Dermis microvascular lymphatic vessel endothelial cell (primary cell): Measurements from ENCODE around the gene SLC38A3. TPM values are rescaled to one million over a fixed set of nuclear protein-coding genes. Genes with fewer than 3 reads are reported as not detected.

ENCODE experiments used
- DNase-seq, 2 donors: peaks; one replicate each; pipeline versions ENCODE4 v3.0.0 to v3.0.0-alpha.2; 2010; ENCODE audit warnings: low read depth in 2 of 2
- total RNA-seq: library from RNA; depleted of rRNA; stranded (reverse); fragments of >200 nt; gene quantifications from 2 replicates; pipeline ENCODE4 v1.2.1, GENCODE V29; 2014

Gene SLC38A3
- total RNA-seq, 1 donor from 2014 or later: under 0.01 TPM

DNA sequence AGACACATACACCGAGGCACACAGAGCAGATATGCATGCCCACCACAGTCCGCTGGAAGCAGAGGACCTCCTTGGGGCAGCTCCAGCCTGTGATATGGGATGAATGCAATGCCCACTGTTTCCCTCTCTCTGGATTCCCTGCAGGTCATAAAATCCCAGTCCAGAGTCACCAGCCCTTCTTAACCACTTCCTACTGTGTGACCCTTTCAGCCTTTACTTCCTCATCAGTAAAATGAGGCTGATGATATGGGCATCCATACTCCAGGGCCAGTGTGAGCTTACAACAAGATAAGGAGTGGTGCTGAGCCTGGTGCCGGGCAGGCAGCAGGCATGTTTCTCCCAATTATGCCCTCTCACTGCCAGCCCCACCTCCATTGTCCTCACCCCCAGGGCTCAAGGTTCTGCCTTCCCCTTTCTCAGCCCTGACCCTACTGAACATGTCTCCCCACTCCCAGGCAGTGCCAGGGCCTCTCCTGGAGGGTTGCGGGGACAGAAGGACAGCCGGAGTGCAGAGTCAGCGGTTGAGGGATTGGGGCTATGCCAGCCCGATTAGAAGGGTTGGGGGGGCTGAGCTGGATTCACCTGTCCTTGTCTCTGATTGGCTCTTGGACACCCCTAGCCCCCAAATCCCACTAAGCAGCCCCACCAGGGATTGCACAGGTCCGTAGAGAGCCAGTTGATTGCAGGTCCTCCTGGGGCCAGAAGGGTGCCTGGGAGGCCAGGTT, 14.0 kb upstream of the SLC38A3 start, which contains the start of gene GNAT1:
Gene GNAT1, plus strand, starts transcription at position 675 of the 725 bp plus-strand sequence. CDS start 116 bp downstream, outside the sequence.
- DNase-seq: no peak

DNA sequence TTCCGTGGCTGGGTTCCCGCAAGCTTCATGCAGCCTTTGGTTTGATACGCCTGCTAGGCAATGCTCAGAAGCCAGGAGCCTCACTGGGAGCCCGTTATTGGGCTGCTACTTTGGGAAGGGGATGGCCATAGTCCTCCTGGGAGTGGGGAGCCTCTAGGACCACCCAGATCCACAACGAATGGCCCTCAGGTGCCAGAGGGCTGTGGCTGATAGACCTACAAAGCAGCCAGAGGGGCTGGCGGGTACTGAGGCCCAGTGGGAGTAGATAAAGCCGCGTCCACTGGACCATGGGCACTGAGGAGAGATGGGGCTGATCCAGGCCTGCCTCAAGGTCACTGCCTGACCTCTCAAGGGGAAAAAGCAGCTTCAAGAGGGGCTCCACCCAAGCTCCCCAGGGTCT, 12.9 kb upstream of the SLC38A3 start:
- no peak for DNase-seq

- DNase-seq: peak; percentile 37 to 62
Measured at GRCh38 chr3:50192689-50193141, 12.4 kb upstream of the SLC38A3 start.

- DNase-seq: no peak
Measured at GRCh38 chr3:50193286-50193685, 11.8 kb upstream of the SLC38A3 start.

GRCh38 chr3:50193746-50194127, 11.3 kb upstream of the SLC38A3 start:
- no peak for DNase-seq

DNA sequence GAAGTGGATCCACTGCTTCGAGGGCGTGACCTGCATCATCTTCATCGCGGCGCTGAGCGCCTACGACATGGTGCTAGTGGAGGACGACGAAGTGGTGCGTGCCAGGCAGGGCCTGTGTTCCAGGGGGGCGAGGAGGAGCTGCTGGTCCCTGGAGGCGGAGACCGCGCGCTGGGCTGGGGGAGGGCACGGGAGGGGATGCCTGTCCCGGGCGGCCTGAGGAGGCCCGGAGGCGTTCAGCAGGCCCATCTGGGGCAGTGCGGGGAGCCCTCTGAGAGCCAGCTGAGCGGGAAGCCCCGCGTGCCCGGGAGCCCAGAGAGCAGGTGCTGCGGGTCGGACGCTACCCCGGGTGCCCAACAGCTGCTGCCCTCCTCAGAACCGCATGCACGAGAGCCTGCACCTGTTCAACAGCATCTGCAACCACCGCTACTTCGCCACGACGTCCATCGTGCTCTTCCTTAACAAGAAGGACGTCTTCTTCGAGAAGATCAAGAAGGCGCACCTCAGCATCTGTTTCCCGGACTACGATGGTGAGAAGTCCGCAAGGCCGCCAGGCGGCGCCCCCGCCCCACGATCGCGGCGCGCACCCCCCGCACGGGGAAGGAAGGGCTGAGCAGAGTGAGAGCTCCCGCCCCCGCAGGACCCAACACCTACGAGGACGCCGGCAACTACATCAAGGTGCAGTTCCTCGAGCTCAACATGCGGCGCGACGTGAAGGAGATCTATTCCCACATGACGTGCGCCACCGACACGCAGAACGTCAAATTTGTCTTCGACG, 10.8 kb upstream of the SLC38A3 start:
- peak in 1 of 2 donors; percentile 66 for DNase-seq

DNA sequence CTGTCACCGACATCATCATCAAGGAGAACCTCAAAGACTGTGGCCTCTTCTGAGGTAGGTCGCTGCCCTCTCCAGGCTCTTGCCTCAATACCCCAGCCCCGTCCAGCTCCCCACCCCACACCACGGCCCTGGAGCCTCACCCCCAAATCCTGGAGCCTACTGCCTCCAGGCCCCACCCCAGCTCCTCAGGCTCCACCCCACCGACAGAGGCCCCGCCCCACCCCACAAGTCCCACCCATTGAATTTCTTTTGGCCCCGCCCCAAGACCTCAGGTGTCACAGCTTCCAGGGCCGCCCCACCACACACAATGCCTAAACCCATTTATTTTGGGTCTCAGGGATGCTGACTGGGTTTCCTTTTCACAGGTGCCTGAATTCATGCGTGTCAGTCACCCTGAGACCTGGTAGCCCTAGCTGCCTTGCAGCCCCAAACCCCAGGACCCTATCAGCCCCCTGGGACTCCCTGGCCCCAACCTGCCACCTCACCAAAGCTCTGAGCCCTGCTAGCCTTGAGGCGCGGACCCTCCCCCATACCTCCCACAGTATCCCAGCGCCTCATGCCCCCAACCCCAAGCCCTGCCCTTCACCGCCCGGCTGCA, 10.1 kb upstream of the SLC38A3 start:
- no peak for DNase-seq

DNA sequence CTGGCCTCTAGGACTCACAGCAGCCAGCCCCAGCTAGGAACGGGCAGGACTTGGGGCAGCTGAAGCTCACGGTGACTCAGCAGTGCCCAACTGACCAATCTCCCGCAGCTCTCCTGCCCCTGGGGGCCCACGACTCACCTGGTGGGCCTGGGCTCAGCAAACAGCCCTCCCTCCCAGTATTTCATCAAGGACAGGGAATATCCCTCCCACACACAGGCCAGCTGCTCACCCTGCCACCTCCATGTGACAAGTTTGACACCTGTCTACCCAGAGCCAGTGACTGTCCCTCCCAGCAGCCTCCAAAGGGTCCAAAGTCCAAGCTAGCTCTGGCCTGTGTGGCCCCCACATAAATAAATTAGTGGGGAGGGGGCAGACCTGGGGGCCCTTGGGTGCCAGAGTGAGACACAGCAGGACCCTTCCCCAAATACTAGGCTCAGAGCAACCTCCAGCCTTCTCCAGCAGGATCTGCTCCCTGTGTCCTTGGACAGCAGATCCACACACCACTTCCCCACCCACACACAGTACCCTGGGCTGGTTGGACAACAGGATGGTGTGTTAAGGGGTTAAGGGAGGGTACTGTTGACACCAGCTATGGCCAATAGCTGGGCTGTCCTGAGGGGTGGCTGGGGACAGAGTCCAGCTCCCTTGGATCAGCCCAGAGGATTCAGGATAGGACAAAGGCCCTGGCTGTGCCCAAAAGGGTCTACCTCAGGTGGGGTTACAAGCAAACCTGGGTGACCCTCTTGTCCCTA, 9.4 kb upstream of the SLC38A3 start:
- no peak for DNase-seq

GRCh38 chr3:50196253-50196801, 8.7 kb upstream of the SLC38A3 start:
- no peak for DNase-seq

DNA sequence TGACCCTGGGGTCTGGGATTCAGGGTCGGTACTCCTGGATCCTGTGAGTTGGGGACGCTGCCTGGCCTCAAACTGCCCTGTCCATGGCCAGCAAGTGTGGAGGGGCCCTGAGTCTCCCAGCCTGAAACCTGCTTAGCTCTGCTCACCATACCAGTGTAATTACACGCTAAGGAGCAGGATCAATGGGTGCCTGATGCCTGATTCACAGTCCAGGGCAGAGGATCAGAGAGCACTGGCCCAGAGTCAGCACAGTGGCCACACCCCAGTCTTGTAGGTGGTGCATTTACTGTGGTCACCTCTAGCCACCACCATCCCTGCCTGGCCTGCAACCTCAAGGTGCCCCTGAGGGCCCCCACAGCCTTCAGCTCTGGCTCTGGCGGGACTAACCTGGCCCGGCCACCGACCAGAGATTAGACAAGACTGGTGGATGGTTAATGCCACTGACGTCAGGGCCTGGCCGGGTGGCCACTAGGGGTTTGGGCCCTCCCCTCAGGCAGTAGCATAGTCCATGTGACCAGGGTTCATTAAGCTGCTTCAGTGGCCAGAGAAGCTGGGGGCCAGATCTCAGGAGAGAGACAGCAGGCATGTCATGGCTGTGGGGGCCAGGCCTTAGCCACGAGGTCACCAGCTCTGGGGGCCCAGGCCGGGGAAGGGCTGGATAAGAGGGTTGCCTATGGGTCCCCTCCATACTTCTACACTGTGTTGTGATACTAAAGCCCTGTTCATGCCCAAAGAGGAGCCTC, 3.3 kb upstream of the SLC38A3 start:
- DNase-seq: no peak

GRCh38 chr3:50202353-50203112, 2.5 kb upstream of the SLC38A3 start:
- no peak for DNase-seq

- no peak for DNase-seq
Measured at GRCh38 chr3:50203113-50203808, 1.8 kb upstream of the SLC38A3 start.

DNA sequence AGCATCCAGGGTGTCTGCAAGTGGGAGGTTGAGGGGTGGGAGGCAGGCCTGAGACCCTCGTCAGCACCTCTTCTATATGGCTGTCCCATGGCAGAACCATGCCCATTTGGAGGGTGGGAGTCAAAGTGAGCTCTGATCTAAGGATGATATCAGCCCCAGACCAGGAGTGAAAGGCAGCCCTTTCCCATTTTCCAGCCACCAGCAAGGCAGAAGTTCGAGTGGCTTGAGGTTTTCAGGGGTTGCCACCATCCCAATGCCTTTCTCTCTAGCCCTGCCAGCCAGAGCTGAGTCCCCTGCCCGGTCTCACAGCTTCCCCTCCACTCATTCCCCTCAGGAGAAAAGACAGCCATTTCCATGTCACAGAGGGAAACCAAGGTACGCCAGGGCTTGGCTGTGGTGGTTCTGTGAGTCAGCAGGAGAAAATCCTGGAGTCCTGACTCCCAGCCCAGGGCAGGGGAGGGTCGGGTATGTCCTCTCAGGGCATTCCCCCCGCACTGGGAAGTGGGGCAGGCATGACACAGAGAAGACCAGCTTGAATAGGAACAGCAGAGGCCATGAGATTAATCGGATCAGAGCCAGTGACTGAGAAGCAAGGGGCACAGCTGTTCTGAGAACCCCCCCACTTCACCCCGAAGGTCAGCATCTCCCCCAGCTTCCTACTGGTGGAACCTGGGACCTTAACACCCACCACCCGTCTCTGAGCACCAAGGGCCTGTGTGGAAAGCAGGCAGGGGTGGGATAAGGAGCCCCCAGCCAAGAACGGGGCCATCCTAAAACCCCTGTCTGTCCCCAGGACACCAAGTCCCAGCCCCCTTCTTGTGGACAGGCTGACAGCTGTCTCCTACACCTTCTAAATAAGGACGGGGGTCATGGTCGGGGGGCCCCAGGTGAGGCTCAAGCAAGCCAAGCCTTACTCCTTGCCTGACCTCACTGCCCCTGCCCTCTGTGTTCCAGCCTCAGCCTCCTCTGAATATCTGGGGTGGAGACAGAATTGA, 965 bp upstream of the SLC38A3 start:
- DNase-seq: no peak

GRCh38 chr3:50205413-50206276, 574 bp downstream of the SLC38A3 start:
- peak in 1 of 2 donors; percentile 46 for DNase-seq

DNA sequence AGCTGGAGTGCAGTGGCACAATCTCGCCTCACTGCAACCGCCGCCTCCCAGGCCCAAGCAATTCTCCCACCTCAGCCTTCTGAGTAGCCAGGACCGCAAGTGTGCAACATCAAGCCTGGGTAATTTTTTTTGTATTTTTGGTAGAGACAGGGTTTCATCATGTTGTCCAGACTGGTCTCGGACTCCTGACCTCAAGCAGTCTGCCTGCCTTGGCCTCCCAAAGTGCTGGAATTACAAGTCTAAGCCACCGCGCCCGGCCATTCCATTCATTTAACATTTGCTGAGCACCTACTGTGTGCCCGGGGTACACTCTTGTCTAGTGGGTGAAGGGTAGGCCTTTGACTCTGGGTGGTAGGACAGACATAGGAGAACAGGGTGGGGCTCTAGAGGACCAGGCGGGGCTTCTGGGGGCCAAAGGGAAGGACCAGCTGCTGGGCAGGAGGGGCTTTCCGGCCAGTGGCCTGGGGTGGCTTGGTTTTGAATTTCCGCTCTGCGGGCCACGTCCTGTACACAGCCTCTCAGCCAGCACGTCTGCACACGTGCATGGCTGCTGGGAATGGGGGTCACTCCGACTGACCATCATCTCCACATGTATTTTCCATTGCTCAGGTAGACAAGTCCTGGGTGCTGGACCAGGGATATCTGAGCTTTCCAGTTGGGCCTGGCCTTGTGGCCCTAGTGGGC, 2.4 kb downstream of the SLC38A3 start:
- DNase-seq: no peak

- DNase-seq: no peak
Measured at GRCh38 chr3:50208677-50209344, 3.7 kb downstream of the SLC38A3 start.
